Measurements from ENCODE around the gene VAC14. TPM values are rescaled to one million over a fixed set of nuclear protein-coding genes. Genes with fewer than 3 reads are reported as not detected.

VAC14 gene
- total RNA-seq, 1 experiment from 2014 or later, result 49.9 TPM

GRCh38 chr16:70766658-70767057 is 34.3 kb downstream of the VAC14 start:
- Histone ChIP-seq H3K9me3 (ENCODE audit: control insufficient read depth, low read depth, low read length) (no peaks in the 10 kb centered on the region), H3K27ac (ENCODE audit: insufficient read length, low read depth, low read length) (no peak overlapping the region), H4K5ac (ENCODE audit: insufficient read length, low read depth, low read length) (no peak overlapping the region), H3K14ac (ENCODE audit: insufficient read depth, low read length) (no peak overlapping the region), H4K91ac (ENCODE audit: insufficient read length, low read depth, low read length) (no peak overlapping the region), H2BK5ac (ENCODE audit: insufficient read length, low read length) (no peak overlapping the region), H2AK5ac (ENCODE audit: insufficient read length, low read length) (no peak overlapping the region), H3T11ph (ENCODE audit: low read length) (no peak overlapping the region), H2AFZ (ENCODE audit: low read length) (no peak overlapping the region), H3K23ac (ENCODE audit: insufficient read length, low read depth, low read length) (no peak overlapping the region), H3K4me1 (ENCODE audit: insufficient read depth, low read length) (no peaks in the 10 kb centered on the region), H2BK120ac (ENCODE audit: low read depth, low read length, poor library complexity, severe bottlenecking) (no peak overlapping the region), H3K4me2 (ENCODE audit: insufficient read depth, insufficient read length, low read length) (no peak overlapping the region), H4K20me1 (ENCODE audit: control insufficient read depth, insufficient read depth, insufficient read length) (no peaks in the 10 kb centered on the region), H3K9ac (ENCODE audit: extremely low read depth, insufficient read length, low read length) (no peak overlapping the region), H2BK12ac (ENCODE audit: insufficient read length, low read depth, low read length) (no peak overlapping the region), H3K56ac (ENCODE audit: insufficient read length, low read depth, low read length) (no peak overlapping the region), H3K79me1 (ENCODE audit: insufficient read depth, low read depth, low read length, poor library complexity, severe bottlenecking) (no peaks in the 10 kb centered on the region), H3K27me3 (ENCODE audit: insufficient read depth, low read length) (no peaks in the 10 kb centered on the region), H2BK15ac (ENCODE audit: low read depth, low read length) (no peak overlapping the region), H2BK20ac (ENCODE audit: low read depth, low read length, poor library complexity, severe bottlenecking) (no peak overlapping the region), H3K4ac (ENCODE audit: low read depth, low read length) (no peak overlapping the region), H3K23me2 (ENCODE audit: insufficient read length, low read depth, low read length, poor library complexity, severe bottlenecking) (no peaks in the 10 kb centered on the region), H3K18ac (ENCODE audit: insufficient read length, low read depth, low read length) (no peak overlapping the region), H4K8ac (replicated peaks; ENCODE audit: insufficient read length, low read depth, low read length) (no peak overlapping the region), H3K79me2 (ENCODE audit: insufficient read depth, low read length) (no peaks in the 10 kb centered on the region)
- Mint-ChIP-seq H3K27ac (no peak overlapping the region), H3K27me3 (ENCODE audit: low read depth) (no peaks in the 10 kb centered on the region; the same call in 1 of the 2 replicates), H3K4me3 (no peak overlapping the region), H3K9me3 (no peaks in the 10 kb centered on the region), H3K4me1 (no peaks in the 10 kb centered on the region), H3K36me3 (ENCODE audit: insufficient read depth in 1 of 3, low read depth in 3 of 3) (peaks cover 6 to 31% (median 16%) of the 10 kb centered on the region in 3 experiments; a peak in 6 of 7 replicates)
- DNase-seq, result no peak
- no CpG with 5 or more reads among the region's 4 CpGs for WGBS (ENCODE audit: extremely low coverage, insufficient read length, low lambda C conversion rate)
- TF ChIP-seq, protein P1, sequence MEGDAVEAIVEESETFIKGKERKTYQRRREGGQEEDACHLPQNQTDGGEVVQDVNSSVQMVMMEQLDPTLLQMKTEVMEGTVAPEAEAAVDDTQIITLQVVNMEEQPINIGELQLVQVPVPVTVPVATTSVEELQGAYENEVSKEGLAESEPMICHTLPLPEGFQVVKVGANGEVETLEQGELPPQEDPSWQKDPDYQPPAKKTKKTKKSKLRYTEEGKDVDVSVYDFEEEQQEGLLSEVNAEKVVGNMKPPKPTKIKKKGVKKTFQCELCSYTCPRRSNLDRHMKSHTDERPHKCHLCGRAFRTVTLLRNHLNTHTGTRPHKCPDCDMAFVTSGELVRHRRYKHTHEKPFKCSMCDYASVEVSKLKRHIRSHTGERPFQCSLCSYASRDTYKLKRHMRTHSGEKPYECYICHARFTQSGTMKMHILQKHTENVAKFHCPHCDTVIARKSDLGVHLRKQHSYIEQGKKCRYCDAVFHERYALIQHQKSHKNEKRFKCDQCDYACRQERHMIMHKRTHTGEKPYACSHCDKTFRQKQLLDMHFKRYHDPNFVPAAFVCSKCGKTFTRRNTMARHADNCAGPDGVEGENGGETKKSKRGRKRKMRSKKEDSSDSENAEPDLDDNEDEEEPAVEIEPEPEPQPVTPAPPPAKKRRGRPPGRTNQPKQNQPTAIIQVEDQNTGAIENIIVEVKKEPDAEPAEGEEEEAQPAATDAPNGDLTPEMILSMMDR (conservative IDR thresholded peaks at IDR 0.05), result no peak
